Epithelial cell of proximal tubule (primary cell): ENCODE data around the gene SRPRB. TPM values are rescaled to one million over a fixed set of nuclear protein-coding genes. Genes with fewer than 3 reads are reported as not detected.

Experiments
- DNase-seq: peaks from one replicate; pipeline ENCODE4 v3.0.0-alpha.2; 2011; ENCODE audit warnings: low read depth
- H3K4me3 ChIP-seq: 2 replicates; pipeline ENCODE4 v1.5.1; 2011; ENCODE audit warnings: low read depth, mild to moderate bottlenecking, low read length
- total RNA-seq: library from RNA; depleted of rRNA; stranded (reverse); fragments of >200 nt; gene quantifications from 2 replicates; pipeline ENCODE4 v1.2.3, GENCODE V29; 2015
- TF ChIP-seq, protein P1 (sequence below): conservative IDR thresholded peaks from 2 replicates; pipeline ENCODE4 v1.5.1; 2012; ENCODE audit warnings: low read depth, mild to moderate bottlenecking, low read length

SRPRB gene
- total RNA-seq, 1 donor from 2014 or later = 18.7 TPM

DNA sequence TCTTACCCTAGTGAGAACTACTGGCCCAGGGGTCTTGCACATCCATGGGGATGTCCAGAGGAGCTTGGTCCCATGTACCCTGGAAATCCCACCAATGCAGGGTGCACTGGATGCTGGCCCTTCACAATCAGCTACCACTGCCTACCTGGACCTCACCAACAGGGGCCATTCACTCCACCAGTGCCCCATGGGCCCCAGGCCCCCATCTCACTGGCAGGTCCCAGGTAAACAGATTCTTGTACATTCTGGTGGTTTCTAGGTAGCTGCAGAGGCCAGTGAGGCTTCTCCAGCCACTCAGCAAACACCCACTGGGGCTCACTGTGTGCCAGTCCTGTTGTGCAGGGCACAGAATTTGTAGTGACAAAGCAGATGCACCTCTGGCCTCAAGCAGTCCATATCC, 65.2 kb downstream of the SRPRB start:
- TF ChIP-seq, protein P1, sequence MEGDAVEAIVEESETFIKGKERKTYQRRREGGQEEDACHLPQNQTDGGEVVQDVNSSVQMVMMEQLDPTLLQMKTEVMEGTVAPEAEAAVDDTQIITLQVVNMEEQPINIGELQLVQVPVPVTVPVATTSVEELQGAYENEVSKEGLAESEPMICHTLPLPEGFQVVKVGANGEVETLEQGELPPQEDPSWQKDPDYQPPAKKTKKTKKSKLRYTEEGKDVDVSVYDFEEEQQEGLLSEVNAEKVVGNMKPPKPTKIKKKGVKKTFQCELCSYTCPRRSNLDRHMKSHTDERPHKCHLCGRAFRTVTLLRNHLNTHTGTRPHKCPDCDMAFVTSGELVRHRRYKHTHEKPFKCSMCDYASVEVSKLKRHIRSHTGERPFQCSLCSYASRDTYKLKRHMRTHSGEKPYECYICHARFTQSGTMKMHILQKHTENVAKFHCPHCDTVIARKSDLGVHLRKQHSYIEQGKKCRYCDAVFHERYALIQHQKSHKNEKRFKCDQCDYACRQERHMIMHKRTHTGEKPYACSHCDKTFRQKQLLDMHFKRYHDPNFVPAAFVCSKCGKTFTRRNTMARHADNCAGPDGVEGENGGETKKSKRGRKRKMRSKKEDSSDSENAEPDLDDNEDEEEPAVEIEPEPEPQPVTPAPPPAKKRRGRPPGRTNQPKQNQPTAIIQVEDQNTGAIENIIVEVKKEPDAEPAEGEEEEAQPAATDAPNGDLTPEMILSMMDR = no peak
- no peak overlapping the region for H3K4me3 ChIP-seq

More for the DNA sequence above, 65.2 kb downstream of the SRPRB start:
- no peak for DNase-seq

Other genes starting within 250 kb of the SRPRB start
- 163 and 225 TPM in 2 replicates for gene CDV3, start 232.1 kb upstream of the SRPRB start, total RNA-seq
- gene TOPBP1, start 143.9 kb upstream of the SRPRB start, total RNA-seq = 33.9 and 37.3 TPM in 2 replicates
- under 0.01 TPM in 1 of 2 replicates, not detected in the other for gene TF, start 59.4 kb upstream of the SRPRB start, total RNA-seq
- gene RAB6B, start 90.1 kb downstream of the SRPRB start, total RNA-seq = 2.8 and 3.5 TPM in 2 replicates
- 0.36 and 0.75 TPM in 2 replicates for gene SLCO2A1, start 224.1 kb downstream of the SRPRB start, total RNA-seq